NT2/D1 (cell line): ENCODE results near the gene LINGO1.

Experiments
- SUZ12 ChIP-seq: IDR thresholded peaks from 2 replicates; pipeline ENCODE4 v1.6.1; 2011; ENCODE audit not compliant: insufficient read length, insufficient read depth; ENCODE audit errors: extremely low read depth
- ZNF274 ChIP-seq: IDR thresholded peaks from 2 replicates; pipeline ENCODE4 v1.6.1; 2011; ENCODE audit warnings: mild to moderate bottlenecking, low read depth, low read length

DNA sequence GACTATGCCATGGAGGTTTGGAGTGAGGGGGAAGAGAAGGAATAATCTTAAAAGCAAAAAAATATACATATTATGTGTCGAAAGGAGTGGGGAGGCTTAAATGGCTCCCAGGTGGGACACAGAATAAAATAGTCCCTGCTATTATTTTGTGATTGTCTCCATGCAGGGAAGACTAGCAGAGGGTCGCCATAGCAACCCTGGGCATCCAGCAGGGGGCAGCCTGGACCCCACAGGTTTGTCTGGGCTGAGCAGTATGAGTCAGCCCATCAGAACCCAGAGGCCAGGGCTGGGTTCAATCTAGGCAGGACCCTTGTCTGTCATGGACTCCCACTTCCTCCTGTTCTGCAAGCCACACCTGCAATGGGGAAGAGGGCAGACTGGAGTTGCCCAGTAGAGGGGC is 17.6 kb upstream of the LINGO1 start:
- TF ChIP-seq SUZ12 (no peak), ZNF274 (no peak)
